ENCODE results near the gene MMP15. TPM values are rescaled to one million over a fixed set of nuclear protein-coding genes. Genes with fewer than 3 reads are reported as not detected.
"Not testable (repeated sequence)": the region's sequence is repeated elsewhere in the genome, so short reads cannot be mapped to it uniquely, and the experiment has no call there.

MMP15 gene
- total RNA-seq, 1 donor = 9.4 TPM

DNA sequence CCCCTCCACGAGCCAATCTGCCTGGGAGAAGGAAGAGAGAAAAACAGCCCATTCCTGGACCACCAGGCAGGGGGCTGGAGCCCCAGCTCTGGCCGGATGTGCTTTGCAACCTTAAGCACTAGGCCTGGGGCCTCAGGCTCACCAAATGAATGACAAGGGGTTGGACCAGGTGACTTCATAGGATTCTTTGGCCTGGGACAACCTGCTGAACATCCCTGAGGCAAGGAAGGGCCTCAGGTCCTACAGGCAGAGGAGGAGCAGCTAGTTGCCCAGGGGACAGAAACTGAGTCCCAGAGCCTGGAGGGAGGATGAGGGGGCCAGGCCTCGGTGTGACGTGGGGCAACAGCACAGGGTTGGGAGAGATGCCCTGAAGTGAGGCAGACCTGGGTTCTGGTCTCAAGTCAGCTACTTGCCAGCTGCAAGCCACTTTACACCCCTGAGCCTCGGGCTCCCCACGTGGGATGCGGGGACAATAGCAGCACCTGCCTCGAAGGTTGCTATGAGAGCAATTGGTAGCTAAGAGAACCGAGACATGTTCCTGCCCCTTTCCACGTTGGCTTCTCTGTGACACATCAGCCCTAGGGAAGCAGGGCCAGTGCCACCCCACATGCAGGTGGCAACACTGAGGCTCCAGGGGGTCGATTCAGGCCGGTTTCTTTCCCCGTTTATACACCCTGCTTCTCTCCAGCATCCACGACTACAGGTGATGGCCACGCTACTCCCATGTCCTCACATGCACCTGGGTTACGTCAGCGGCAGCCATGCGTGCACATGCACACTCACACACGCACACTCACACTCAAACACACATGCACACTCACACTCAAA lies 61.0 kb downstream of the MMP15 start:
- DNase-seq (ENCODE audit: insufficient read length, low spot score, missing footprints) = peak; percentile 68
- Histone ChIP-seq H3K9me3 (ENCODE audit: low read depth, low read length) (no peaks in the 10 kb centered on the region), H3K4me1 (ENCODE audit: insufficient read depth, low read length) (no peaks in the 10 kb centered on the region), H3K27ac (ENCODE audit: low read depth, low read length) (no peak overlapping the region), H3K79me2 (ENCODE audit: insufficient read depth, low read length) (no peaks in the 10 kb centered on the region), H3K4me3 (ENCODE audit: insufficient read depth, low read length) (no peak overlapping the region), H3K36me3 (ENCODE audit: insufficient read depth, low read length) (no peaks in the 10 kb centered on the region), H2AFZ (ENCODE audit: low read length) (no peak overlapping the region), H3K27me3 (ENCODE audit: insufficient read depth, low read length) (no peaks in the 10 kb centered on the region), H3K4me2 (ENCODE audit: insufficient read depth, low read length) (no peak overlapping the region), H4K20me1 (ENCODE audit: insufficient read depth, low read length) (no peaks in the 10 kb centered on the region)
- TF ChIP-seq, protein P1, sequence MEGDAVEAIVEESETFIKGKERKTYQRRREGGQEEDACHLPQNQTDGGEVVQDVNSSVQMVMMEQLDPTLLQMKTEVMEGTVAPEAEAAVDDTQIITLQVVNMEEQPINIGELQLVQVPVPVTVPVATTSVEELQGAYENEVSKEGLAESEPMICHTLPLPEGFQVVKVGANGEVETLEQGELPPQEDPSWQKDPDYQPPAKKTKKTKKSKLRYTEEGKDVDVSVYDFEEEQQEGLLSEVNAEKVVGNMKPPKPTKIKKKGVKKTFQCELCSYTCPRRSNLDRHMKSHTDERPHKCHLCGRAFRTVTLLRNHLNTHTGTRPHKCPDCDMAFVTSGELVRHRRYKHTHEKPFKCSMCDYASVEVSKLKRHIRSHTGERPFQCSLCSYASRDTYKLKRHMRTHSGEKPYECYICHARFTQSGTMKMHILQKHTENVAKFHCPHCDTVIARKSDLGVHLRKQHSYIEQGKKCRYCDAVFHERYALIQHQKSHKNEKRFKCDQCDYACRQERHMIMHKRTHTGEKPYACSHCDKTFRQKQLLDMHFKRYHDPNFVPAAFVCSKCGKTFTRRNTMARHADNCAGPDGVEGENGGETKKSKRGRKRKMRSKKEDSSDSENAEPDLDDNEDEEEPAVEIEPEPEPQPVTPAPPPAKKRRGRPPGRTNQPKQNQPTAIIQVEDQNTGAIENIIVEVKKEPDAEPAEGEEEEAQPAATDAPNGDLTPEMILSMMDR (IDR thresholded peaks at IDR 0.05; ENCODE audit: extremely low read depth, low read depth, low read length) = no peak

GRCh38 chr16:58087209-58087913 lies 61.8 kb downstream of the MMP15 start:
- no peak for DNase-seq (ENCODE audit: insufficient read length, low spot score, missing footprints)
- Histone ChIP-seq H3K36me3 (ENCODE audit: insufficient read depth, low read length) (no peaks in the 10 kb centered on the region), H4K20me1 (ENCODE audit: insufficient read depth, low read length) (no peaks in the 10 kb centered on the region), H2AFZ (ENCODE audit: low read length) (no peak overlapping the region), H3K79me2 (ENCODE audit: insufficient read depth, low read length) (no peaks in the 10 kb centered on the region), H3K4me3 (ENCODE audit: insufficient read depth, low read length) (no peak overlapping the region), H3K27ac (ENCODE audit: low read depth, low read length) (no peak overlapping the region), H3K27me3 (ENCODE audit: insufficient read depth, low read length) (peaks cover 3% of the 10 kb centered on the region), H3K9me3 (ENCODE audit: low read depth, low read length) (no peaks in the 10 kb centered on the region), H3K4me1 (ENCODE audit: insufficient read depth, low read length) (no peaks in the 10 kb centered on the region), H3K4me2 (ENCODE audit: insufficient read depth, low read length) (no peak overlapping the region)
- TF ChIP-seq, protein P1 (IDR thresholded peaks at IDR 0.05; ENCODE audit: extremely low read depth, low read depth, low read length) = no peak

- Histone ChIP-seq H3K27me3 (ENCODE audit: insufficient read depth, low read length) (peaks cover 8% of the 10 kb centered on the region), H3K4me2 (ENCODE audit: insufficient read depth, low read length) (no peak overlapping the region), H2AFZ (ENCODE audit: low read length) (no peak overlapping the region), H3K9me3 (ENCODE audit: low read depth, low read length) (no peaks in the 10 kb centered on the region), H3K4me3 (ENCODE audit: insufficient read depth, low read length) (no peak overlapping the region), H3K36me3 (ENCODE audit: insufficient read depth, low read length) (no peaks in the 10 kb centered on the region), H3K79me2 (ENCODE audit: insufficient read depth, low read length) (no peaks in the 10 kb centered on the region), H4K20me1 (ENCODE audit: insufficient read depth, low read length) (no peaks in the 10 kb centered on the region), H3K27ac (ENCODE audit: low read depth, low read length) (no peak overlapping the region), H3K4me1 (ENCODE audit: insufficient read depth, low read length) (no peaks in the 10 kb centered on the region)
- DNase-seq (ENCODE audit: insufficient read length, low spot score, missing footprints) = no peak
- TF ChIP-seq, protein P1 (IDR thresholded peaks at IDR 0.05; ENCODE audit: extremely low read depth, low read depth, low read length) = no peak
These were observed 62.5 kb downstream of the MMP15 start for GRCh38 chr16:58088091-58088490.

GRCh38 chr16:58090396-58090795 lies 64.8 kb downstream of the MMP15 start:
- DNase-seq (ENCODE audit: insufficient read length, low spot score, missing footprints) = not testable (repeated sequence)

More at GRCh38 chr16:58090396-58090795, 64.8 kb downstream of the MMP15 start:
- H3K27ac ChIP-seq (ENCODE audit: low read depth, low read length); H4K20me1 ChIP-seq (ENCODE audit: insufficient read depth, low read length); H3K4me2 ChIP-seq (ENCODE audit: insufficient read depth, low read length); H3K4me1 ChIP-seq (ENCODE audit: insufficient read depth, low read length); H2AFZ ChIP-seq (ENCODE audit: low read length); H3K27me3 ChIP-seq (ENCODE audit: insufficient read depth, low read length); H3K79me2 ChIP-seq (ENCODE audit: insufficient read depth, low read length); H3K9me3 ChIP-seq (ENCODE audit: low read depth, low read length); H3K4me3 ChIP-seq (ENCODE audit: insufficient read depth, low read length); H3K36me3 ChIP-seq (ENCODE audit: insufficient read depth, low read length): not testable (repeated sequence)
